Measurements from ENCODE around the gene ATF4. TPM values are rescaled to one million over a fixed set of nuclear protein-coding genes. Genes with fewer than 3 reads are reported as not detected.

The ATF4 gene
- total RNA-seq, 1 experiment from 2014 or later, result 372 TPM

DNA sequence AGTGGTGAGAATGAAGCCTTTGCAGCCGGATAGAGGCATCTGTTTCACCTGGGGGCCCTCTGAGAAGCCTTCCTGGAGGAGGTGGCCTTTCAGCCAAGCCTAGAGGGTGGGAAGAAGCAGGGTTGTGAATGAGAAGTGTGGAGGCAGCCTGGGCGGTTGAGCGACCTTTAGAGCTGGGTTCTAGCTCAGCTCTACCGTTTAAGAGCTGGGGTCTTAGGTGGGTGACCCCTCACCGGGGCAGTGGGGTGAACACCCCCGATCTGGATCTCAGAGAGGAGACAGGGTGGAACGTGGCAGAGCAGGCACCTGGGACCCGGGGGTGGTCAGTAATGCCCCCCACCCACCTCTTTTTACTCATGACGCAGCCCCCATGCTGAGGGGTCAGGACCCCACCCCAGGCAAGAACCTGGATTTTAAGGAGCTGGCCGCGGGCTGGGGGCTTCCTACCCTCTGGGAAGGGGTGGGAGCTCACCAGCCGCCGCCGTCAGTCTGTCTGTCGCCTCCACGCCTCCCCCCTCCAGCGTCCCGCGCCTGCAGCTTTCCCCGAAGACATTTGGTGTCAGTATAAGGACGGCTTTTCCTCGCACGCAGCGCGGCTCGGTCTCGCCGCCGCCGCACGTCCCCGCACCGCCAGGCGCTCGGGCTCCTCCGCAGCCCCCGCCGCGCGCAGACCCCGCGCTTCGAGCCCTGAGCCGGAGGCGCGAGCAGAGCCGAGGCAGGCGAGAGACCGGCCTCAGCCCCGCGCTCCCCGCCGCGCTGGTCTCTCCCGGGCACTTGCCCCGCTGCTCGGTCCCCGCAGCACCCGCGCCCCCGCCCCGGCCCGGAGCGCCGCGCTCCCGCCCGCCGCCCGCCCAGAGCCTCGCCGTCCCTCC is 36.8 kb downstream of the ATF4 start:
- Mint-ChIP-seq H3K9me3 (ENCODE audit: low read depth, unreplicated experiment) (no peaks in the 10 kb centered on the region), H3K4me1 (ENCODE audit: low read depth, unreplicated experiment) (peaks cover 10% of the 10 kb centered on the region), H3K4me3 (ENCODE audit: low read depth, unreplicated experiment) (peak overlapping the region; percentile 12), H3K27me3 (ENCODE audit: unreplicated experiment) (peaks cover 82% of the 10 kb centered on the region), H3K27ac (ENCODE audit: unreplicated experiment) (no peak overlapping the region), H3K36me3 (ENCODE audit: insufficient read depth, unreplicated experiment) (no peaks in the 10 kb centered on the region)
- TF ChIP-seq, protein P1, sequence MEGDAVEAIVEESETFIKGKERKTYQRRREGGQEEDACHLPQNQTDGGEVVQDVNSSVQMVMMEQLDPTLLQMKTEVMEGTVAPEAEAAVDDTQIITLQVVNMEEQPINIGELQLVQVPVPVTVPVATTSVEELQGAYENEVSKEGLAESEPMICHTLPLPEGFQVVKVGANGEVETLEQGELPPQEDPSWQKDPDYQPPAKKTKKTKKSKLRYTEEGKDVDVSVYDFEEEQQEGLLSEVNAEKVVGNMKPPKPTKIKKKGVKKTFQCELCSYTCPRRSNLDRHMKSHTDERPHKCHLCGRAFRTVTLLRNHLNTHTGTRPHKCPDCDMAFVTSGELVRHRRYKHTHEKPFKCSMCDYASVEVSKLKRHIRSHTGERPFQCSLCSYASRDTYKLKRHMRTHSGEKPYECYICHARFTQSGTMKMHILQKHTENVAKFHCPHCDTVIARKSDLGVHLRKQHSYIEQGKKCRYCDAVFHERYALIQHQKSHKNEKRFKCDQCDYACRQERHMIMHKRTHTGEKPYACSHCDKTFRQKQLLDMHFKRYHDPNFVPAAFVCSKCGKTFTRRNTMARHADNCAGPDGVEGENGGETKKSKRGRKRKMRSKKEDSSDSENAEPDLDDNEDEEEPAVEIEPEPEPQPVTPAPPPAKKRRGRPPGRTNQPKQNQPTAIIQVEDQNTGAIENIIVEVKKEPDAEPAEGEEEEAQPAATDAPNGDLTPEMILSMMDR (IDR thresholded peaks at IDR 0.05; ENCODE audit: unreplicated experiment), result no peak
- peak; percentile 47 for DNase-seq
- CTCF ChIA-PET, result interaction anchor here (0.6 kb wide), 3 partner anchors 47 to 1071 kb away, joined by 3 to 4 read pairs (median 3); no protein-coding TSS in a partner anchor
- BruUV-seq (replicated peaks), result no TSS peak
- intact Hi-C loops (cut with micrococcal nuclease; ENCODE audit: unreplicated experiment), result no loop called here

DNA sequence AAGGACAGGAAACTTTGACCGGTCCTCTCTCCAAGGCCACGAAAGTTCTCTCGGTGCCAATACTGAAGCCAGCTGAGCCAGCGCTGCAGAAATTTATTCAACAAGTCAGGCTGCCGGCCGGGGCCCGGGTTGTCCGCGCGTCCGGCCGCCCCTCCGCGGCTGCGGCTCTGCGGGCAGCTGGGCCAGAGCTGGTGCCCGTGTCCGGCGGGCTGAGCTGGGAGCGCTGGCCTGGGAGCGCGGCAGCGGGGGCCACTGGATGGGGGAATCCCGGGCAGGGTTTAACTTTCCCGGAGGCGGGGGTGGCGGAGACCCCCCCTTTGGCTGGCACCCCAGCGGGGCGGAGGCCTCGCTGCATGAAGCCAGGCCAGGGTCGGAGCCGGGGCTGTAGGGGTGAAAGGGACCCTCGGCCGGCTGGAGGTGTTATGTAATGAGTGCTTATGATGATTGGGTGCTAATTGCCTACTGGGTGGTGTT is 37.9 kb downstream of the ATF4 start:
- H3K27ac Mint-ChIP-seq (ENCODE audit: unreplicated experiment), result no peak overlapping the region
- peaks cover 71% of the 10 kb centered on the region for H3K27me3 Mint-ChIP-seq (ENCODE audit: unreplicated experiment)
- peaks cover 10% of the 10 kb centered on the region for H3K4me1 Mint-ChIP-seq (ENCODE audit: low read depth, unreplicated experiment)
- CTCF ChIA-PET, result no interaction called here
- no TSS peak for BruUV-seq (replicated peaks)
- H3K36me3 Mint-ChIP-seq (ENCODE audit: insufficient read depth, unreplicated experiment), result no peaks in the 10 kb centered on the region
- intact Hi-C loops (cut with micrococcal nuclease; ENCODE audit: unreplicated experiment), result no loop called here
- TF ChIP-seq, protein P1 (IDR thresholded peaks at IDR 0.05; ENCODE audit: unreplicated experiment), result no peak
- H3K9me3 Mint-ChIP-seq (ENCODE audit: low read depth, unreplicated experiment), result no peaks in the 10 kb centered on the region
- DNase-seq, result no peak
- H3K4me3 Mint-ChIP-seq (ENCODE audit: low read depth, unreplicated experiment), result no peak overlapping the region

DNA sequence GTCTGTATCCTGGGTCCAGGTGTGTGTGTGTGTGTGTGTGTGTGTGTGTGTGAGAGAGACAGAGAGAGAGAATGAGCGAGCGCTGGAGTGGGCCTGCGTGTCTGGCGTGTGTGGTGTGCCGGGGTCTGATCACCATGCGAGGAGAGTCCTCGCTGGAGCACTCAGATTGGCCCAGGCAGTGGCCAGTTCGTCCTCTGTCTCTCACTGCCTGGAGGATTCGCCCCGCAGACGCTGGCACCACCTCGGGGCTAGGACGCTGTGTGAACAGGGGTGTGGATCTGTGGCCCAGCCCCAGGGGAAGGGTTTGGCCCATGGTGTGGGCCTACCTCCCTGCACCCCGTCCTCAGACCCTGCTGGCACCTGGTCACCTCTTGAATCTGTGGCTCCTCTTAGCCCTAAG is 38.6 kb downstream of the ATF4 start:
- Mint-ChIP-seq H3K27ac (ENCODE audit: unreplicated experiment) (no peak overlapping the region), H3K4me3 (ENCODE audit: low read depth, unreplicated experiment) (no peak overlapping the region), H3K9me3 (ENCODE audit: low read depth, unreplicated experiment) (no peaks in the 10 kb centered on the region), H3K36me3 (ENCODE audit: insufficient read depth, unreplicated experiment) (no peaks in the 10 kb centered on the region), H3K4me1 (ENCODE audit: low read depth, unreplicated experiment) (peaks cover 10% of the 10 kb centered on the region), H3K27me3 (ENCODE audit: unreplicated experiment) (peaks cover 68% of the 10 kb centered on the region)
- CTCF ChIA-PET, result interaction anchor here (1.2 to 1.5 kb wide), 3 partner anchors 28 to 485 kb away, joined by 4 to 5 read pairs (median 4); no protein-coding TSS in a partner anchor
- no peak for DNase-seq
- intact Hi-C loops (cut with micrococcal nuclease; ENCODE audit: unreplicated experiment), result no loop called here
- TF ChIP-seq, protein P1 (IDR thresholded peaks at IDR 0.05; ENCODE audit: unreplicated experiment), result no peak
- no TSS peak for BruUV-seq (replicated peaks)

DNA sequence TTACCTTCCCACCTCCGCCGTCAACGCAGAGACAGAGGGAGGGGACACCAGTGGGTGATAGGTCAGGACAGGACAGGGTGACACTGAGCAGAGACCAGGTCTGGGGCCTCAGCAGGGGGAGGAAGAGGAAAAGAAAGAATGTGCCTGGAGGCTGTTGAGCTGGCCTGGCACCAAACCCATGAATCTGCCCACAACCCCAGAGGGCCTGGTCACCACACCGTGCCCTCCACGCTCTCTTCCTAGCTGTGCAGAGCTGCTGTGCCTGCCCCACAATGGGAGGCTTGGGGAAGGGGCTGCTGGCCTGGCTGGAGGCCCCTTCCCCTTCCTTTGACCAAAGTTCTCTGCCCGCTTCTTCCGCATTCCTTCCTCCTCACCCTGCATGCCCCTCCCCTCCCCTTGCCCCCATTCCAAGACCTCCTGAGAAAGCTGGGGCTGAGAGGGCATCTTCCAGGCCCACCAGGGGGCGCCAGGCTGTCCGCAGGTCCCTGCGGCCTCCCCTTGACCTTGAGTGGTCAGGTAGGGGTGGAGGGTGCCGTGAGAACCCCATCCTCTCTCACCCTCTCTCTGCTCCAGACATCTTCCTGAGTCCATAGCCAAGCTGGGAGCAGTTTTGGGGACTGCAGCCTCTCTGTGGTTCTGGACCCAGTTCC is 39.2 kb downstream of the ATF4 start:
- Mint-ChIP-seq H3K27ac (ENCODE audit: unreplicated experiment) (no peak overlapping the region), H3K27me3 (ENCODE audit: unreplicated experiment) (peaks cover 65% of the 10 kb centered on the region), H3K9me3 (ENCODE audit: low read depth, unreplicated experiment) (no peaks in the 10 kb centered on the region), H3K4me1 (ENCODE audit: low read depth, unreplicated experiment) (peaks cover 10% of the 10 kb centered on the region), H3K4me3 (ENCODE audit: low read depth, unreplicated experiment) (no peak overlapping the region), H3K36me3 (ENCODE audit: insufficient read depth, unreplicated experiment) (no peaks in the 10 kb centered on the region)
- CTCF ChIA-PET, result interaction anchor here (0.6 to 1.5 kb wide), 5 partner anchors 19 to 484 kb away, joined by 3 to 5 read pairs (median 4); no protein-coding TSS in a partner anchor
- peak; percentile 65 for DNase-seq
- BruUV-seq (replicated peaks), result no TSS peak
- TF ChIP-seq, protein P1 (IDR thresholded peaks at IDR 0.05; ENCODE audit: unreplicated experiment), result peak; percentile 78
- intact Hi-C loops (cut with micrococcal nuclease; ENCODE audit: unreplicated experiment), result no loop called here

Data from Calu3 (cell line).